Subcutaneous adipose tissue (tissue), 4 donors: ENCODE measurements around the gene DLG4. TPM values are rescaled to one million over a fixed set of nuclear protein-coding genes. Genes with fewer than 3 reads are reported as not detected.

Experiments used
- total RNA-seq, 4 donors: library from RNA; depleted of rRNA; stranded (reverse); fragments of >200 nt; gene quantifications; one replicate each; pipeline ENCODE4 v1.1.0, GENCODE V29; 2016
- TF ChIP-seq, protein P1 (sequence below): fragments of 450-650 bp; IDR thresholded peaks from one replicate; pipeline ENCODE4 v1.5.1; 2016; ENCODE audit warnings: low read depth, mild to moderate bottlenecking, control low read depth, antibody characterized with exemption, moderate library complexity

The DLG4 gene
- total RNA-seq, 4 donors from 2014 or later, result 3.3 to 17.0 (median 6.9) TPM

DNA sequence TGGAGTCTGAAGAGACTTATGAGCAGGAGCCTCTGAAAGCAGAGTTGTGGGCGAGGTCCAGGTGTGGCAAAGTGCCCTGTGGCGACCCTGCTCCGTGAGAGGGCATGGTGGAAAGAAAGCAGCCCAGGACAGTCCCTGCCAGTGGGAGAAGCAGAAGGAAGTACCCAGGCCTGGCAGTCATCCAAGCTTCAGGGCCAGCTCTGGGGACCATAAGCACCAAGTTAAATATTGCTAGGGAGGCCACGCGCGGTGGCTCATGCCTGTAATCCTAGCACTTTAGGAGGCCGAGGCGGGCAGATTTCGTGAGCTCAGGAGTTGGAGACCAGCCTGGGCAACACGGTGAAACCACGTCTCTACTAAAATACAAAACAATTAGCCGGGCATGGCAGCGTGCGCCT, 35.5 kb downstream of the DLG4 start:
- TF ChIP-seq, protein P1, sequence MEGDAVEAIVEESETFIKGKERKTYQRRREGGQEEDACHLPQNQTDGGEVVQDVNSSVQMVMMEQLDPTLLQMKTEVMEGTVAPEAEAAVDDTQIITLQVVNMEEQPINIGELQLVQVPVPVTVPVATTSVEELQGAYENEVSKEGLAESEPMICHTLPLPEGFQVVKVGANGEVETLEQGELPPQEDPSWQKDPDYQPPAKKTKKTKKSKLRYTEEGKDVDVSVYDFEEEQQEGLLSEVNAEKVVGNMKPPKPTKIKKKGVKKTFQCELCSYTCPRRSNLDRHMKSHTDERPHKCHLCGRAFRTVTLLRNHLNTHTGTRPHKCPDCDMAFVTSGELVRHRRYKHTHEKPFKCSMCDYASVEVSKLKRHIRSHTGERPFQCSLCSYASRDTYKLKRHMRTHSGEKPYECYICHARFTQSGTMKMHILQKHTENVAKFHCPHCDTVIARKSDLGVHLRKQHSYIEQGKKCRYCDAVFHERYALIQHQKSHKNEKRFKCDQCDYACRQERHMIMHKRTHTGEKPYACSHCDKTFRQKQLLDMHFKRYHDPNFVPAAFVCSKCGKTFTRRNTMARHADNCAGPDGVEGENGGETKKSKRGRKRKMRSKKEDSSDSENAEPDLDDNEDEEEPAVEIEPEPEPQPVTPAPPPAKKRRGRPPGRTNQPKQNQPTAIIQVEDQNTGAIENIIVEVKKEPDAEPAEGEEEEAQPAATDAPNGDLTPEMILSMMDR, result no peak

DNA sequence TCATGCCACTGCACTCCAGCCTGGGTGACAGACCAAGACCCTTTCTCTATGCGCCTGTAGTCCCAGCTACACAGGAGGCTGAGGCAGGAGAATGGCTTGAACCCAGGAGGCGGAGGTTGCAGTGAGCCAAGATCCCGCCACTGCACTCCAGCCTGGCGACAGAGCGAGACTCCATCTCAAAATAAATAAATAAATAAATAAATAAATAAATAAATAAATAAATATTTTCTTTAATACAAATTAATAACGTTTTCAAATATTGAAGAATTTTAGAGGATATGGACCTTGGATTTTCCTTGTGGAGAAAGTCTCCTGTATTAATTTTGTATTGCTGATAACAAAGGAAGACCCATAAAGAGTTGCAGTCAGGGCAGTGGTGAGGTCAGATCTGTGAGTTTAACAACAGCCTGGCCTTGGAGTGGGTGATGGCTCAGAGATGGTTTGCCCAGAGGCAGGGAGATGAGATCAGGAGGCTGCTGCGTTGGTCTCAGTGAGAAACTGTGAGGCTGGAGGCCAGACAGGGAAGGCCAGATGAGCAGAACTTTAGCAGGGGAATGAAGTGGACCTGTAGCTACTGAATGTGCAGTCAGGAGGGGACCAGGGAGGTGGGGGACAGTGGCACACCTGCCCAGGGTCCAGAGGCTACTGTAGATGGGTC, 36.1 kb downstream of the DLG4 start:
- TF ChIP-seq, protein P1, result no peak

GRCh38 chr17:7179317-7180254, 40.0 kb downstream of the DLG4 start, which contains the start of gene ASGR1:
TSS of gene ASGR1 (minus strand) at chr17:7179370. CDS start at chr17:7178563, 807 bp downstream.
- TF ChIP-seq, protein P1, result no peak

- TF ChIP-seq, protein P1, result no peak
Measured at GRCh38 chr17:7178973-7179316, 40.7 kb downstream of the DLG4 start.

DNA sequence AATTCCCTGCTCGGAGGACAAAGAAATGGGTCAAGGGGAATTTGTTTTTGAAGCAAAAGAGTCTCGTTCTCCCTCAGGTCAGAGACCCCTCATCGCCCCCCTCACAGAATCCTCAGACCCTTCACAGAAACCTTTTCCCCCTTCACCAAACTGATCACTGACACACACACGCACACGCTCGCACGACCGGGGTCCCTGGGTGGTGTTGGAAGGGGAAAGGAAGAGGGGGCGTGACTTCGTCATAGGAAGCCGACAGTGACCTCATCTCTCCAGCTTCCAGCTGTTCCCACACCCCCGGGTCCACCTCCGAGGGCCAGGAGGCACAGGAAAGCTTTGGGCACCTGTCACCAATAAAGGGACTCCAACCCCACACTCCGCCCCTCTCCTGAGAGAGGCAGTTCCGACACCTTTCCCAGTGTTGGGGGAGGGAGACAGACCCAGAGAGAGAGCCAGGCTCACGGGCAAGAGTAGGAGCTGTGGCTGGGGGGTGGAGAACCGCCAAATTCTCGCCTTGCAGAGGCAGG, 41.6 kb downstream of the DLG4 start:
- TF ChIP-seq, protein P1, result no peak

GRCh38 chr17:7177191-7177953, 42.3 kb downstream of the DLG4 start:
- TF ChIP-seq, protein P1, result no peak
